PC-3 (cell line): ENCODE measurements around the gene TMEM215.

ENCODE experiments used
- EZH2phosphoT487 ChIP-seq: fragments of 300-600 bp; sonication (generic); IDR thresholded peaks from 2 replicates; pipeline ENCODE4 v1.6.1; 2018; ENCODE audit warnings: mild to moderate bottlenecking, antibody characterized with exemption, low read length, borderline replicate concordance
- TF ChIP-seq, protein P1 (sequence below): fragments of 300-600 bp; sonication (generic); conservative IDR thresholded peaks from 2 replicates; pipeline ENCODE4 v1.5.1; 2017; ENCODE audit warnings: antibody characterized with exemption, low read depth, mild to moderate bottlenecking, low read length

DNA sequence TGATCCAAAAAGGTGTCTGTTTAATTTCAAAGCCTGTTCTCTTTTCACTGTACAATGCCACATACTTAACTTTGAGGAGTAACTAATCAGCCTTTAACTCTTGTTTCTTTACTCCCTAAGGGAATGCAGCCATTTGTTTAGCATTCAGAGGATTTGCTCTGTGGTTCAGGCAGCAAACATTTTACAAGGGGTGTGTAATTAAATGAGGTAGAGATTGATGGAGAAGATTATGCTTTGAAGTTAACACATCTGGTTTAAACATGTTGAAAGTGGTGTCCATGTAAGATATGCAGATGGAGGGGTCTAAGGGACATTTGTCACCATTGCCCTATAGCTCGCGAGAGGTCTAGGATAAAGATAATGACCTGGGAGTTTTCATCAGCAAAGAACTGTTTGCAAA, 41.9 kb downstream of the TMEM215 start:
- TF ChIP-seq, protein P1, sequence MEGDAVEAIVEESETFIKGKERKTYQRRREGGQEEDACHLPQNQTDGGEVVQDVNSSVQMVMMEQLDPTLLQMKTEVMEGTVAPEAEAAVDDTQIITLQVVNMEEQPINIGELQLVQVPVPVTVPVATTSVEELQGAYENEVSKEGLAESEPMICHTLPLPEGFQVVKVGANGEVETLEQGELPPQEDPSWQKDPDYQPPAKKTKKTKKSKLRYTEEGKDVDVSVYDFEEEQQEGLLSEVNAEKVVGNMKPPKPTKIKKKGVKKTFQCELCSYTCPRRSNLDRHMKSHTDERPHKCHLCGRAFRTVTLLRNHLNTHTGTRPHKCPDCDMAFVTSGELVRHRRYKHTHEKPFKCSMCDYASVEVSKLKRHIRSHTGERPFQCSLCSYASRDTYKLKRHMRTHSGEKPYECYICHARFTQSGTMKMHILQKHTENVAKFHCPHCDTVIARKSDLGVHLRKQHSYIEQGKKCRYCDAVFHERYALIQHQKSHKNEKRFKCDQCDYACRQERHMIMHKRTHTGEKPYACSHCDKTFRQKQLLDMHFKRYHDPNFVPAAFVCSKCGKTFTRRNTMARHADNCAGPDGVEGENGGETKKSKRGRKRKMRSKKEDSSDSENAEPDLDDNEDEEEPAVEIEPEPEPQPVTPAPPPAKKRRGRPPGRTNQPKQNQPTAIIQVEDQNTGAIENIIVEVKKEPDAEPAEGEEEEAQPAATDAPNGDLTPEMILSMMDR = no peak
- TF ChIP-seq EZH2phosphoT487 = no peak
